Stimulated activated effector memory CD8-positive, alpha-beta T cell treated with anti-CD3 and anti-CD28 coated beads, Interleukin-12 subunit alpha, Interleukin-12 subunit beta, amount 100 ng/mL, for 72 hours (primary cell): ENCODE data around the gene ROS1.
"Not testable (repeated sequence)": the region's sequence is repeated elsewhere in the genome, so short reads cannot be mapped to it uniquely, and the experiment has no call there.

Source experiments
- ATAC-seq: fragments of 150-1000 bp; cut with Tn5 transposase; 2 replicates; pipeline ENCODE4 v1.10.0; 2021
- DNase-seq, 2 donors: peaks; one replicate each; pipeline ENCODE4 v3.0.0; 2021 to 2022; ENCODE audit warnings: low spot score in 2 of 2
- H3K27ac Mint-ChIP-seq: one replicate; pipeline ENCODE4 v1.8.0; 2022; ENCODE audit warnings: mild to moderate bottlenecking, mixed read lengths
- H3K36me3 Mint-ChIP-seq: one replicate; pipeline ENCODE4 v1.8.0; 2022; ENCODE audit warnings: mild to moderate bottlenecking, mixed read lengths
- H3K4me1 Mint-ChIP-seq: one replicate; pipeline ENCODE4 v1.8.0; 2022; ENCODE audit warnings: mixed read lengths
- H3K4me3 Mint-ChIP-seq: one replicate; pipeline ENCODE4 v1.8.0; 2022; ENCODE audit warnings: mild to moderate bottlenecking, mixed read lengths
- H3K9me3 Mint-ChIP-seq: one replicate; pipeline ENCODE4 v1.8.0; 2022; ENCODE audit warnings: mixed read lengths

The ROS1 gene

GRCh38 chr6:117449549-117450439 lies 24.1 kb upstream of the ROS1 start:
- no peak overlapping the region for H3K27ac Mint-ChIP-seq
- H3K4me1 Mint-ChIP-seq: no peaks in the 10 kb centered on the region
- peak; percentile 37 for ATAC-seq
- no peaks in the 10 kb centered on the region for H3K9me3 Mint-ChIP-seq
- H3K36me3 Mint-ChIP-seq: no peaks in the 10 kb centered on the region
- no peak overlapping the region for H3K4me3 Mint-ChIP-seq
- DNase-seq: peak; percentile 24 to 72

GRCh38 chr6:117448732-117449485 lies 23.2 kb upstream of the ROS1 start:
- Mint-ChIP-seq H3K4me1 (no peaks in the 10 kb centered on the region), H3K27ac (no peak overlapping the region), H3K36me3 (no peaks in the 10 kb centered on the region), H3K9me3 (no peaks in the 10 kb centered on the region), H3K4me3 (no peak overlapping the region)
- no peak for ATAC-seq
- DNase-seq: no peak

- Mint-ChIP-seq H3K4me1 (no peaks in the 10 kb centered on the region), H3K36me3 (no peaks in the 10 kb centered on the region), H3K27ac (no peak overlapping the region), H3K4me3 (no peak overlapping the region), H3K9me3 (no peaks in the 10 kb centered on the region)
- no peak for ATAC-seq
- no peak for DNase-seq
These were observed 22.3 kb upstream of the ROS1 start for GRCh38 chr6:117448011-117448410.

GRCh38 chr6:117446861-117447260 lies 21.1 kb upstream of the ROS1 start:
- Mint-ChIP-seq H3K9me3 (no peaks in the 10 kb centered on the region), H3K4me1 (no peaks in the 10 kb centered on the region), H3K36me3 (no peaks in the 10 kb centered on the region), H3K4me3 (no peak overlapping the region), H3K27ac (no peak overlapping the region)
- ATAC-seq (no peak), DNase-seq (no peak)

GRCh38 chr6:117444600-117444999 lies 18.9 kb upstream of the ROS1 start:
- no peaks in the 10 kb centered on the region for H3K4me1 Mint-ChIP-seq
- H3K9me3 Mint-ChIP-seq: no peaks in the 10 kb centered on the region
- no peak overlapping the region for H3K4me3 Mint-ChIP-seq
- no peaks in the 10 kb centered on the region for H3K36me3 Mint-ChIP-seq
- DNase-seq: no peak
- H3K27ac Mint-ChIP-seq: no peak overlapping the region
- ATAC-seq: no peak

GRCh38 chr6:117442313-117442712 lies 16.6 kb upstream of the ROS1 start:
- H3K27ac Mint-ChIP-seq, DNase-seq, H3K36me3 Mint-ChIP-seq, H3K4me3 Mint-ChIP-seq, H3K4me1 Mint-ChIP-seq, H3K9me3 Mint-ChIP-seq, ATAC-seq: not testable (repeated sequence)

GRCh38 chr6:117441824-117442264 lies 16.1 kb upstream of the ROS1 start:
- no peak for ATAC-seq

GRCh38 chr6:117440706-117441525 lies 15.2 kb upstream of the ROS1 start:
- H3K36me3 Mint-ChIP-seq: no peaks in the 10 kb centered on the region
- H3K4me1 Mint-ChIP-seq: no peaks in the 10 kb centered on the region
- ATAC-seq (no peak), DNase-seq (no peak)
- H3K9me3 Mint-ChIP-seq: no peaks in the 10 kb centered on the region
- no peak overlapping the region for H3K27ac Mint-ChIP-seq
- H3K4me3 Mint-ChIP-seq: no peak overlapping the region

More at GRCh38 chr6:117441824-117442264, 16.1 kb upstream of the ROS1 start:
- Mint-ChIP-seq H3K36me3 (no peaks in the 10 kb centered on the region), H3K4me1 (no peaks in the 10 kb centered on the region), H3K27ac (no peak overlapping the region), H3K9me3 (no peaks in the 10 kb centered on the region), H3K4me3 (no peak overlapping the region)
- no peak for DNase-seq

GRCh38 chr6:117432273-117432672 lies 6.5 kb upstream of the ROS1 start:
- Mint-ChIP-seq H3K4me1 (no peaks in the 10 kb centered on the region), H3K36me3 (no peaks in the 10 kb centered on the region), H3K27ac (no peak overlapping the region), H3K9me3 (no peaks in the 10 kb centered on the region), H3K4me3 (no peak overlapping the region)
- ATAC-seq: no peak
- DNase-seq: no peak

- H3K36me3 Mint-ChIP-seq: no peaks in the 10 kb centered on the region
- H3K4me3 Mint-ChIP-seq: no peak overlapping the region
- no peaks in the 10 kb centered on the region for H3K9me3 Mint-ChIP-seq
- no peak for ATAC-seq
- DNase-seq: no peak
- no peaks in the 10 kb centered on the region for H3K4me1 Mint-ChIP-seq
- no peak overlapping the region for H3K27ac Mint-ChIP-seq
These were observed 2.0 kb downstream of the ROS1 start for GRCh38 chr6:117423754-117424153.

GRCh38 chr6:117418320-117418719 lies 7.4 kb downstream of the ROS1 start:
- DNase-seq (no peak), ATAC-seq (no peak)
- Mint-ChIP-seq H3K36me3 (no peaks in the 10 kb centered on the region), H3K4me3 (no peak overlapping the region), H3K4me1 (no peaks in the 10 kb centered on the region), H3K27ac (no peak overlapping the region), H3K9me3 (no peaks in the 10 kb centered on the region)

- no peak for ATAC-seq
- Mint-ChIP-seq H3K9me3 (no peaks in the 10 kb centered on the region), H3K36me3 (no peaks in the 10 kb centered on the region), H3K27ac (no peak overlapping the region), H3K4me3 (no peak overlapping the region), H3K4me1 (no peaks in the 10 kb centered on the region)
- DNase-seq: no peak
These were observed 7.9 kb downstream of the ROS1 start for GRCh38 chr6:117417851-117418250.

- Mint-ChIP-seq H3K4me3 (no peak overlapping the region), H3K9me3 (no peaks in the 10 kb centered on the region), H3K27ac (no peak overlapping the region), H3K4me1 (no peaks in the 10 kb centered on the region), H3K36me3 (no peaks in the 10 kb centered on the region)
- DNase-seq (no peak), ATAC-seq (no peak)
These were observed 11.0 kb downstream of the ROS1 start for GRCh38 chr6:117414770-117415169.

- no peak for ATAC-seq
- H3K4me1 Mint-ChIP-seq: no peaks in the 10 kb centered on the region
- H3K36me3 Mint-ChIP-seq: no peaks in the 10 kb centered on the region
- H3K4me3 Mint-ChIP-seq: no peak overlapping the region
- no peak overlapping the region for H3K27ac Mint-ChIP-seq
- no peaks in the 10 kb centered on the region for H3K9me3 Mint-ChIP-seq
- no peak for DNase-seq
These were observed 14.3 kb downstream of the ROS1 start for GRCh38 chr6:117411474-117411873.

- H3K4me3 Mint-ChIP-seq: no peak overlapping the region
- ATAC-seq (no peak), DNase-seq (no peak)
- no peak overlapping the region for H3K27ac Mint-ChIP-seq
- no peaks in the 10 kb centered on the region for H3K4me1 Mint-ChIP-seq
- no peaks in the 10 kb centered on the region for H3K36me3 Mint-ChIP-seq
- no peaks in the 10 kb centered on the region for H3K9me3 Mint-ChIP-seq
These were observed 15.9 kb downstream of the ROS1 start for GRCh38 chr6:117409863-117410262.
